KMS-11 (cell line): ENCODE measurements around the gene ZNF860.

Source experiments
- H2AFZ ChIP-seq: fragments of 200-600 bp; sonication (generic); 2 replicates; pipeline ENCODE4 v1.6.1; 2016; ENCODE audit warnings: antibody characterized with exemption, mixed run types, low read depth
- H3K27ac ChIP-seq: fragments of 200-600 bp; sonication (generic); 2 replicates; pipeline ENCODE4 v1.6.1; 2016; ENCODE audit warnings: mild to moderate bottlenecking, mixed run types
- H3K27me3 ChIP-seq: fragments of 200-600 bp; sonication (generic); 2 replicates; pipeline ENCODE4 v1.6.1; 2017; ENCODE audit warnings: mild to moderate bottlenecking, low read depth, mixed run types, moderate library complexity; ENCODE audit not compliant: insufficient read depth
- H3K36me3 ChIP-seq: fragments of 200-600 bp; sonication (generic); 2 replicates; pipeline ENCODE4 v1.6.1; 2017; ENCODE audit warnings: mild to moderate bottlenecking, mixed run types; ENCODE audit not compliant: insufficient read depth
- H3K4me1 ChIP-seq: fragments of 200-600 bp; sonication (generic); 2 replicates; pipeline ENCODE4 v1.6.1; 2016; ENCODE audit warnings: mild to moderate bottlenecking, low read depth, mixed run types; ENCODE audit not compliant: poor library complexity, severe bottlenecking
- H3K4me2 ChIP-seq: fragments of 200-600 bp; sonication (generic); 2 replicates; pipeline ENCODE4 v1.7.0; 2016; ENCODE audit warnings: mild to moderate bottlenecking, mixed run types
- H3K4me3 ChIP-seq: fragments of 200-600 bp; sonication (generic); IDR thresholded peaks from 2 replicates; pipeline ENCODE4 v1.6.1; 2017; ENCODE audit warnings: low read depth, low read length, mixed read lengths; ENCODE audit not compliant: insufficient read depth
- H3K79me2 ChIP-seq: fragments of 200-600 bp; sonication (generic); 2 replicates; pipeline ENCODE4 v1.6.1; 2016; ENCODE audit warnings: low read depth, mixed run types; ENCODE audit not compliant: insufficient read depth
- H3K9ac ChIP-seq: fragments of 200-600 bp; sonication (generic); 2 replicates; pipeline ENCODE4 v1.6.1; 2016; ENCODE audit warnings: mild to moderate bottlenecking, mixed run types
- H4K20me1 ChIP-seq: fragments of 200-600 bp; sonication (generic); 2 replicates; pipeline ENCODE4 v1.6.1; 2016; ENCODE audit warnings: mild to moderate bottlenecking, mixed run types; ENCODE audit not compliant: insufficient read depth
- CTCF ChIP-seq: fragments of 200-600 bp; sonication (generic); conservative IDR thresholded peaks from 2 replicates; pipeline ENCODE4 v1.6.1; 2017; ENCODE audit warnings: low read depth, mild to moderate bottlenecking, antibody characterized with exemption, low read length, moderate library complexity, mixed read lengths

The ZNF860 gene

GRCh38 chr3:31959951-31960792, 21.4 kb upstream of the ZNF860 start:
- H3K9ac ChIP-seq: no peak overlapping the region
- no peaks in the 10 kb centered on the region for H3K36me3 ChIP-seq
- no peak overlapping the region for H3K4me2 ChIP-seq
- no peaks in the 10 kb centered on the region for H3K79me2 ChIP-seq
- H4K20me1 ChIP-seq: no peaks in the 10 kb centered on the region
- H3K27me3 ChIP-seq: no peaks in the 10 kb centered on the region
- no peaks in the 10 kb centered on the region for H3K4me1 ChIP-seq
- no peak overlapping the region for H3K4me3 ChIP-seq
- no peak overlapping the region for H2AFZ ChIP-seq
- TF ChIP-seq CTCF: no peak
- H3K27ac ChIP-seq: no peak overlapping the region

GRCh38 chr3:31960793-31961431, 20.6 kb upstream of the ZNF860 start:
- no peak overlapping the region for H3K27ac ChIP-seq
- H4K20me1 ChIP-seq: no peaks in the 10 kb centered on the region
- no peaks in the 10 kb centered on the region for H3K36me3 ChIP-seq
- no peaks in the 10 kb centered on the region for H3K4me1 ChIP-seq
- H3K4me2 ChIP-seq: no peak overlapping the region
- no peaks in the 10 kb centered on the region for H3K27me3 ChIP-seq
- TF ChIP-seq CTCF: no peak
- no peaks in the 10 kb centered on the region for H3K79me2 ChIP-seq
- H3K4me3 ChIP-seq: no peak overlapping the region
- no peak overlapping the region for H3K9ac ChIP-seq
- no peak overlapping the region for H2AFZ ChIP-seq

GRCh38 chr3:31962801-31963205, 18.7 kb upstream of the ZNF860 start:
- no peaks in the 10 kb centered on the region for H3K4me1 ChIP-seq
- no peak overlapping the region for H3K27ac ChIP-seq
- no peak overlapping the region for H2AFZ ChIP-seq
- H3K36me3 ChIP-seq: no peaks in the 10 kb centered on the region
- no peak for TF ChIP-seq CTCF
- no peaks in the 10 kb centered on the region for H4K20me1 ChIP-seq
- H3K9ac ChIP-seq: no peak overlapping the region
- H3K27me3 ChIP-seq: no peaks in the 10 kb centered on the region
- H3K4me2 ChIP-seq: no peak overlapping the region
- no peaks in the 10 kb centered on the region for H3K79me2 ChIP-seq
- H3K4me3 ChIP-seq: no peak overlapping the region

- H4K20me1 ChIP-seq: no peaks in the 10 kb centered on the region
- H3K27ac ChIP-seq: no peak overlapping the region
- H3K4me2 ChIP-seq: no peak overlapping the region
- H3K4me1 ChIP-seq: no peaks in the 10 kb centered on the region
- H2AFZ ChIP-seq: no peak overlapping the region
- no peaks in the 10 kb centered on the region for H3K79me2 ChIP-seq
- no peak overlapping the region for H3K4me3 ChIP-seq
- no peaks in the 10 kb centered on the region for H3K27me3 ChIP-seq
- TF ChIP-seq CTCF: no peak
- no peak overlapping the region for H3K9ac ChIP-seq
- H3K36me3 ChIP-seq: no peaks in the 10 kb centered on the region
Observed at GRCh38 chr3:31966978-31967591, 14.5 kb upstream of the ZNF860 start.
